GM12878 (cell line): Measurements from ENCODE around the gene NUDT12. TPM values are rescaled to one million over a fixed set of nuclear protein-coding genes. Genes with fewer than 3 reads are reported as not detected.

Experiments
- ATAC-seq: fragments of 200-7000 bp; cut with Tn5 transposase; 3 replicates; pipeline ENCODE4 v1.9.1; 2020; ENCODE audit warnings: mild to moderate bottlenecking, moderate library complexity
- BruUV-seq: library from RNA; stranded (reverse); fragments of 400-500 nt; replicated peaks from 2 replicates; lab custom pipeline; 2021; lab: Mats Ljungman, UMichigan
- CTCF ChIA-PET: fragments of 300-600 bp; sonication (Branson Sonifier 250); formaldehyde crosslinking; extraction: SDS; loops from one replicate; lab custom pipeline; 2021; ENCODE audit warnings: inconsistent platforms; lab: Yijun Ruan, JAX
- POLR2A ChIA-PET: fragments of 350-600 bp; formaldehyde crosslinking; extraction: SDS; loops from one replicate; lab custom pipeline; 2021; ENCODE audit warnings: inconsistent platforms; lab: Charles Lee
- RAD21 ChIA-PET: fragments of 300-600 bp; sonication (Branson Sonifier 250); formaldehyde crosslinking; loops from one replicate; lab custom pipeline; 2023; ENCODE audit warnings: antibody characterized with exemption; ENCODE audit not compliant: unreplicated experiment; lab: Charles Lee
- SMC1A ChIA-PET: fragments of 300-600 bp; sonication (Branson Sonifier 250); formaldehyde crosslinking; loops from one replicate; lab custom pipeline; 2023; ENCODE audit not compliant: unreplicated experiment, uncharacterized antibody; lab: Charles Lee
- DNase-seq: peaks from one replicate; pipeline ENCODE4 v3.0.0-alpha.2; 2011; ENCODE audit warnings: low read depth, low spot score
- FAIRE-seq: peaks from 3 replicates; lab custom pipeline; 2011; peaks lifted over from hg19 to GRCh38; lab: Jason Lieb, UNC
- H2AFZ ChIP-seq: 2 replicates; pipeline ENCODE4 v1.6.0; 2011; ENCODE audit warnings: low read depth, low read length, control low read depth; ENCODE audit not compliant: control insufficient read depth
- H3K27ac ChIP-seq: 2 replicates; pipeline ENCODE4 v1.5.1; 2011; ENCODE audit warnings: control low read depth; ENCODE audit not compliant: control insufficient read depth, insufficient read depth
- H3K27me3 ChIP-seq, 2 experiments: replicated peaks in 1 of 2; 2 replicates each; pipeline versions ENCODE4 v1.6.0 to v1.6.1; 2011; ENCODE audit warnings: low read length in 1 of 2; ENCODE audit not compliant: control insufficient read depth in 2 of 2, insufficient read depth in 2 of 2
- H3K36me3 ChIP-seq, 2 experiments: 2 replicates each; pipeline ENCODE4 v1.5.1; 2011; ENCODE audit warnings: low read length in 1 of 2; ENCODE audit not compliant: control insufficient read depth in 2 of 2, insufficient read depth in 2 of 2
- H3K4me1 ChIP-seq: 2 replicates; pipeline ENCODE4 v1.6.1; 2011; ENCODE audit warnings: mild to moderate bottlenecking, low read length, moderate library complexity, mixed read lengths; ENCODE audit not compliant: control insufficient read depth, insufficient read depth
- H3K4me2 ChIP-seq: 2 replicates; pipeline ENCODE4 v1.6.0; 2011; ENCODE audit warnings: control low read depth; ENCODE audit not compliant: control insufficient read depth, insufficient read depth
- H3K4me3 ChIP-seq: fragments of 200-600 bp; sonication (generic); 2 replicates; pipeline ENCODE4 v1.5.1; 2016
- H3K79me2 ChIP-seq: 2 replicates; pipeline ENCODE4 v1.6.0; 2011; ENCODE audit warnings: low read length; ENCODE audit not compliant: control insufficient read depth, insufficient read depth
- H3K9ac ChIP-seq: 2 replicates; pipeline ENCODE4 v1.8.0; 2011; ENCODE audit warnings: low read length, control low read depth, mixed read lengths; ENCODE audit not compliant: control insufficient read depth, insufficient read depth
- H3K9me3 ChIP-seq: replicated peaks from 3 replicates; pipeline ENCODE4 v1.5.1; 2011; ENCODE audit warnings: mild to moderate bottlenecking, low read length; ENCODE audit not compliant: control insufficient read depth, insufficient read depth
- H4K20me1 ChIP-seq: 2 replicates; pipeline ENCODE4 v1.6.0; 2011; ENCODE audit not compliant: control insufficient read depth, insufficient read depth
- ELK1 ChIP-seq: IDR thresholded peaks from 2 replicates; pipeline ENCODE4 v1.6.1; 2012; ENCODE audit warnings: low read depth, low read length, improper control_type of control experiment
- HSF1 ChIP-seq: fragments of 150-350 bp; IDR thresholded peaks from 2 replicates; pipeline ENCODE4 v1.6.1; 2014; ENCODE audit warnings: mild to moderate bottlenecking, low read depth, low read length
- JUNB ChIP-seq: IDR thresholded peaks from 2 replicates; pipeline ENCODE4 v1.6.1; 2016; ENCODE audit warnings: antibody characterized with exemption, mild to moderate bottlenecking
- MTA2 ChIP-seq: fragments of 450-650 bp; IDR thresholded peaks from 2 replicates; pipeline ENCODE4 v1.6.1; 2016; ENCODE audit warnings: low read depth, mild to moderate bottlenecking, moderate library complexity
- NFXL1 ChIP-seq: fragments of 450-650 bp; IDR thresholded peaks from 2 replicates; pipeline ENCODE4 v1.6.1; 2017; ENCODE audit warnings: antibody characterized with exemption, mild to moderate bottlenecking, borderline replicate concordance
- POLR2AphosphoS2 ChIP-seq: IDR thresholded peaks from 2 replicates; pipeline ENCODE4 v1.6.1; 2011; ENCODE audit warnings: low read depth, mild to moderate bottlenecking, low read length, improper control_type of control experiment, moderate library complexity
- STAT3 ChIP-seq: IDR thresholded peaks from 2 replicates; pipeline ENCODE4 v1.6.1; 2011; ENCODE audit warnings: low read depth, low read length, improper control_type of control experiment
- TAF1 ChIP-seq: IDR thresholded peaks from 2 replicates; pipeline ENCODE4 v1.6.1; 2011; ENCODE audit warnings: mild to moderate bottlenecking, low read depth, low read length, borderline replicate concordance
- ZNF274 ChIP-seq: IDR thresholded peaks from one replicate; pipeline ENCODE4 v1.8.0; 2011; ENCODE audit not compliant: insufficient read length, insufficient read depth
- ZNF384 ChIP-seq: IDR thresholded peaks from 2 replicates; pipeline ENCODE4 v1.6.1; 2012; ENCODE audit warnings: low read depth, mild to moderate bottlenecking, low read length, improper control_type of control experiment, borderline replicate concordance
- ZSCAN29 ChIP-seq: fragments of 450-650 bp; IDR thresholded peaks from 2 replicates; pipeline ENCODE4 v1.6.1; 2017; ENCODE audit warnings: mild to moderate bottlenecking, moderate library complexity
- WGBS: methylation state at CpG from one replicate; pipeline ENCODE4 v1.1.6; 2016; ENCODE audit warnings: low lambda C conversion rate; ENCODE audit not compliant: insufficient replicate concordance, insufficient coverage; ENCODE audit errors: missing lambda C conversion rate; 5-methylcytosine and 5-hydroxymethylcytosine counted together
- in situ Hi-C: fragments of 300-500 bp; cut with MboI; formaldehyde crosslinking; loops from 9 replicates; pipeline ENCODE4 v1.14.3; 2018; ENCODE audit warnings: mixed read lengths
- intact Hi-C: fragments of 100-400 bp; cut with micrococcal nuclease; formaldehyde crosslinking; loops from one replicate; pipeline ENCODE4 v1.14.2; 2022; ENCODE audit not compliant: unreplicated experiment
- polyA plus RNA-seq, 11 experiments: library from polyadenylated mRNA; depleted of rRNA in 4 of 11; unstranded in 6 of 11; stranded (reverse) in 5 of 11; fragments of >200 nt; fragmentation: Nextera tagmentation in 4 of 11; fragmentation: Illumina TruSeq in 1 of 11; extraction: Ambion mirVana in 4 of 11; extraction: Trizol in 1 of 11; gene quantifications; 1 replicate in 1 of 11; 2 replicates in 10 of 11; pipeline versions ENCODE4 v1.2.1 to v1.2.3, GENCODE V29; 2011 to 2016; ENCODE audit warnings: inconsistent platforms in 2 of 11, missing spikeins in 2 of 11, low read depth in 1 of 11
- total RNA-seq, 4 experiments: library from RNA; depleted of rRNA in 3 of 4; stranded (reverse); fragments of >200 nt in 3 of 4; fragmentation: Illumina TruSeq in 1 of 4; extraction: Trizol in 1 of 4; gene quantifications; 2 replicates each; pipeline versions ENCODE4 v1.2.1 to v1.2.3, GENCODE V29; 2013 to 2021

The NUDT12 gene
- total and polyA plus RNA-seq, 10 of the 15 experiments (the other 5 are each of a cell fraction or from before 2014, with no cell fraction given), result 2.9 to 9.0 (median 5.2) TPM

- in situ Hi-C loops, result no loop called here
- ChIA-PET CTCF (no interaction called here), RAD21 (interaction anchor here (1.1 kb wide), 1 partner anchor 9 kb away, joined by 3 read pairs; no protein-coding TSS in a partner anchor)
Observed at GRCh38 chr5:103513701-103514100, 48.9 kb downstream of the NUDT12 start.

More at GRCh38 chr5:103513701-103514100, 48.9 kb downstream of the NUDT12 start:
- ChIA-PET SMC1A (no interaction called here), POLR2A (no interaction called here)
- Histone ChIP-seq H3K36me3 (no peaks in the 10 kb centered on the region), H3K4me1 (no peaks in the 10 kb centered on the region), H3K27me3 (no peaks in the 10 kb centered on the region; a peak in 1 of 4 replicates), H2AFZ (no peak overlapping the region), H3K9ac (no peak overlapping the region), H3K9me3 (no peaks in the 10 kb centered on the region), H3K4me3 (no peak overlapping the region), H3K27ac (no peak overlapping the region), H4K20me1 (no peaks in the 10 kb centered on the region), H3K79me2 (no peaks in the 10 kb centered on the region), H3K4me2 (no peak overlapping the region)
- no peak for DNase-seq
- intact Hi-C loops, result no loop called here
- BruUV-seq, result no TSS peak
- no peak for FAIRE-seq
- ATAC-seq, result no peak
- TF ChIP-seq POLR2AphosphoS2 (no peak), NFXL1 (no peak), ZNF384 (no peak), TAF1 (no peak), HSF1 (no peak), ZNF274 (no peak), ELK1 (no peak), MTA2 (no peak), JUNB (no peak), ZSCAN29 (no peak), STAT3 (no peak)
- 0% methylated on average over 1 of the region's 1 CpG for WGBS
